Fibroblast of lung (primary cell): Measurements from ENCODE around the gene MAP4K3. TPM values are rescaled to one million over a fixed set of nuclear protein-coding genes. Genes with fewer than 3 reads are reported as not detected.
A peak's percentile ranks its signal among the peaks of the same experiment; 100 is the strongest.

Experiments used
- DNase-seq, 2 donors: peaks; one replicate each; pipeline versions ENCODE4 v3.0.0 to v3.0.0-alpha.2; 2010; ENCODE audit warnings: low read depth in 2 of 2
- H2AFZ ChIP-seq: 2 replicates; pipeline ENCODE4 v1.5.1; 2012; ENCODE audit warnings: low read length, control low read depth, inconsistent platforms
- H3K27ac ChIP-seq: 2 replicates; pipeline ENCODE4 v1.5.1; 2011; ENCODE audit warnings: low read length, control low read depth; ENCODE audit not compliant: insufficient read depth
- H3K27me3 ChIP-seq: 2 replicates; pipeline ENCODE4 v1.5.1; 2011; ENCODE audit warnings: mild to moderate bottlenecking, low read length; ENCODE audit not compliant: control insufficient read depth, insufficient read depth
- H3K36me3 ChIP-seq: 2 replicates; pipeline ENCODE4 v1.5.1; 2011; ENCODE audit warnings: low read length; ENCODE audit not compliant: control insufficient read depth, insufficient read depth
- H3K4me1 ChIP-seq: 2 replicates; pipeline ENCODE4 v1.5.1; 2011; ENCODE audit warnings: low read length; ENCODE audit not compliant: control insufficient read depth, insufficient read depth; ENCODE audit errors: extremely low read depth
- H3K4me2 ChIP-seq: 2 replicates; pipeline ENCODE4 v1.5.1; 2011; ENCODE audit warnings: low read length, control low read depth; ENCODE audit not compliant: insufficient read depth; ENCODE audit errors: extremely low read depth
- H3K4me3 ChIP-seq, 4 experiments: fragments of 200-600 bp in 1 of 4; sonication (generic) in 1 of 4; replicated peaks in 1 of 4; 2 replicates each; pipeline ENCODE4 v1.5.1; 2011 to 2016; ENCODE audit warnings: low read length in 4 of 4, low read depth in 3 of 4, mild to moderate bottlenecking in 3 of 4, control low read depth in 2 of 4, inconsistent platforms in 1 of 4, mixed read lengths in 1 of 4; ENCODE audit not compliant: insufficient read depth in 1 of 4; ENCODE audit errors: control extremely low read depth in 1 of 4
- H3K79me2 ChIP-seq: 2 replicates; pipeline ENCODE4 v1.5.1; 2012; ENCODE audit warnings: mild to moderate bottlenecking, low read length, inconsistent platforms; ENCODE audit not compliant: control insufficient read depth, insufficient read depth
- H3K9ac ChIP-seq: 2 replicates; pipeline ENCODE4 v1.5.1; 2011; ENCODE audit warnings: mild to moderate bottlenecking, low read length, control low read depth; ENCODE audit not compliant: insufficient read depth
- H3K9me3 ChIP-seq: 2 replicates; pipeline ENCODE4 v1.5.1; 2012; ENCODE audit warnings: low read depth, low read length; ENCODE audit not compliant: control insufficient read depth, insufficient read depth
- H4K20me1 ChIP-seq: 2 replicates; pipeline ENCODE4 v1.5.1; 2011; ENCODE audit warnings: low read length; ENCODE audit not compliant: control insufficient read depth, insufficient read depth; ENCODE audit errors: extremely low read depth
- EZH2 ChIP-seq: IDR thresholded peaks from 2 replicates; pipeline ENCODE4 v1.5.1; 2012; ENCODE audit warnings: low read length, control low read depth, mild to moderate bottlenecking; ENCODE audit errors: missing control alignments
- polyA plus RNA-seq, 2 donors: library from polyadenylated mRNA; depleted of rRNA in 1 of 2; stranded (reverse) in 1 of 2; unstranded in 1 of 2; fragments of >200 nt; gene quantifications; 2 replicates each; pipeline ENCODE4 v1.2.1, GENCODE V29; 2011 to 2012; ENCODE audit warnings: missing spikeins in 1 of 2
- total RNA-seq: library from RNA; depleted of rRNA; stranded (reverse); fragments of >200 nt; gene quantifications from 2 replicates; pipeline ENCODE4 v1.2.1, GENCODE V29; 2014
- TF ChIP-seq, protein P1 (sequence below), 2 donors: IDR thresholded peaks in 1 of 2; conservative IDR thresholded peaks in 1 of 2; 1 replicate in 1 of 2; 2 replicates in 1 of 2; pipeline ENCODE4 v1.5.1; 2011 to 2012; ENCODE audit warnings: low read length in 2 of 2, control low read depth in 1 of 2, inconsistent platforms in 1 of 2, low read depth in 1 of 2, mild to moderate bottlenecking in 1 of 2

The MAP4K3 gene
- total and polyA plus RNA-seq, 2 donors (not counting 1 experiment from before 2014, with no cell fraction given): 40.8 to 75.7 TPM

DNA sequence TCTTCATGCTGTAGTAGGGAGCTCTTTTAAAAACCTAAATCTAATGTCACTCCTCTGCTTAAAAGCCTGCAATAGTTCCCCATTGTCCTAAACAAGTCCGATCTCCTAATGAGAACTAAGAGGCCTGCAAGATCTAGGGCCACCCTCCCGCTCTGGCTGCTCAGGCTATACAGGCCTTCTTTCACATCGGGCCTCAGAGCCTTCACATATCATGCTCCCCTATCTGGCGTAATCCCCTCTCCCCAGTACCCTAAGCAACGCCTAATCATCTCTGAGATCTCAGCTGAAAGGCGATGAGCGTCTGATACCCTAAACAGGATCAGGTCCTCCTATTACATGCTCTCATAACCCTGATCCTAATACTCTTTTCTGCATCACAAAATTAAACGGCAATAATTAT is 1.9 kb downstream of the MAP4K3 start:
- Histone ChIP-seq H3K9ac (peak overlapping the region; percentile 56), H3K4me1 (peaks cover 22% of the 10 kb centered on the region), H3K4me3 (peak overlapping the region; percentile 46 to 90 (median 81)), H3K79me2 (peaks cover 80% of the 10 kb centered on the region), H3K27ac (peak overlapping the region; percentile 85), H3K27me3 (no peaks in the 10 kb centered on the region), H3K36me3 (no peaks in the 10 kb centered on the region), H4K20me1 (peaks cover 2% of the 10 kb centered on the region), H2AFZ (no peak overlapping the region), H3K4me2 (peak overlapping the region; percentile 90), H3K9me3 (no peaks in the 10 kb centered on the region)
- DNase-seq: peak; percentile 32 to 39
- no peak for TF ChIP-seq EZH2

DNA sequence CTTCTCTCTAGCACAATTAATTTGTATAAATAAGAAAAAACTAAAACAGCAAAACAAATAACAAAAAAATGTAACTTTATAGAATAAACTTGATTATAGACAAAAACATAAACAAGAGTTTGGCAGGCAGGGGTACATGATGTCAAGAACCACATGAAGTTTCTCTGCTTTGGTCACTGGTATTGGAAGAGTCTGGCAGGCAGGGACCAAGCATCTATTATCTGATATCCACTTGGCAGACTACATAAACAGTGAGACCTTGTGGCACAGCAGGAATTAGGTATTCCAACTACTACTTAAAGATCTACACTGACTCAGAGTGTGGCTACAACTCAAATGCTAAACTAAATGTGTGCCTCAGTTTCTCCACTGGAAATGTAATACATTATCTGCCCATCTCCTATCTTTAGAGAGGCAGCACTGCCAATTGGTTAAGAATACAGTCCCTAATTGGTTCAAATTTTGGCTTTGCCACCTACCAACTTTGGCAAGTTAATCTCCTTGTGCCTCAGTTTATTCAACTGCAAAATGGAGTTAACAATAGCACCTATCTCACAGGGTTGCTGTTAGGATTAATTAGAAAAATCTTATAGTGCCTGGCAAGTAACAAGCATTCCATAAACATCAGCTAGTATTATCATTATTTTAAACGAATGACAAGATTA is 2.7 kb downstream of the MAP4K3 start:
- H3K36me3 ChIP-seq: no peaks in the 10 kb centered on the region
- H3K27ac ChIP-seq: no peak overlapping the region
- peak overlapping the region; percentile 46 to 90 (median 81) for H3K4me3 ChIP-seq
- H3K9me3 ChIP-seq: no peaks in the 10 kb centered on the region
- H3K79me2 ChIP-seq: peaks cover 88% of the 10 kb centered on the region
- TF ChIP-seq, protein P1, sequence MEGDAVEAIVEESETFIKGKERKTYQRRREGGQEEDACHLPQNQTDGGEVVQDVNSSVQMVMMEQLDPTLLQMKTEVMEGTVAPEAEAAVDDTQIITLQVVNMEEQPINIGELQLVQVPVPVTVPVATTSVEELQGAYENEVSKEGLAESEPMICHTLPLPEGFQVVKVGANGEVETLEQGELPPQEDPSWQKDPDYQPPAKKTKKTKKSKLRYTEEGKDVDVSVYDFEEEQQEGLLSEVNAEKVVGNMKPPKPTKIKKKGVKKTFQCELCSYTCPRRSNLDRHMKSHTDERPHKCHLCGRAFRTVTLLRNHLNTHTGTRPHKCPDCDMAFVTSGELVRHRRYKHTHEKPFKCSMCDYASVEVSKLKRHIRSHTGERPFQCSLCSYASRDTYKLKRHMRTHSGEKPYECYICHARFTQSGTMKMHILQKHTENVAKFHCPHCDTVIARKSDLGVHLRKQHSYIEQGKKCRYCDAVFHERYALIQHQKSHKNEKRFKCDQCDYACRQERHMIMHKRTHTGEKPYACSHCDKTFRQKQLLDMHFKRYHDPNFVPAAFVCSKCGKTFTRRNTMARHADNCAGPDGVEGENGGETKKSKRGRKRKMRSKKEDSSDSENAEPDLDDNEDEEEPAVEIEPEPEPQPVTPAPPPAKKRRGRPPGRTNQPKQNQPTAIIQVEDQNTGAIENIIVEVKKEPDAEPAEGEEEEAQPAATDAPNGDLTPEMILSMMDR (conservative IDR thresholded peaks at IDR 0.05 in 1 of 2, IDR thresholded peaks at IDR 0.05 in 1 of 2; ENCODE audit: low read depth in 1 of 2, low read length in 2 of 2): no peak
- no peak for TF ChIP-seq EZH2
- H2AFZ ChIP-seq: no peak overlapping the region
- H4K20me1 ChIP-seq: peaks cover 2% of the 10 kb centered on the region
- peak; percentile 22 to 44 for DNase-seq
- H3K4me2 ChIP-seq: peak overlapping the region; percentile 90
- H3K9ac ChIP-seq: no peak overlapping the region
- no peaks in the 10 kb centered on the region for H3K27me3 ChIP-seq
- H3K4me1 ChIP-seq: peaks cover 19% of the 10 kb centered on the region

DNA sequence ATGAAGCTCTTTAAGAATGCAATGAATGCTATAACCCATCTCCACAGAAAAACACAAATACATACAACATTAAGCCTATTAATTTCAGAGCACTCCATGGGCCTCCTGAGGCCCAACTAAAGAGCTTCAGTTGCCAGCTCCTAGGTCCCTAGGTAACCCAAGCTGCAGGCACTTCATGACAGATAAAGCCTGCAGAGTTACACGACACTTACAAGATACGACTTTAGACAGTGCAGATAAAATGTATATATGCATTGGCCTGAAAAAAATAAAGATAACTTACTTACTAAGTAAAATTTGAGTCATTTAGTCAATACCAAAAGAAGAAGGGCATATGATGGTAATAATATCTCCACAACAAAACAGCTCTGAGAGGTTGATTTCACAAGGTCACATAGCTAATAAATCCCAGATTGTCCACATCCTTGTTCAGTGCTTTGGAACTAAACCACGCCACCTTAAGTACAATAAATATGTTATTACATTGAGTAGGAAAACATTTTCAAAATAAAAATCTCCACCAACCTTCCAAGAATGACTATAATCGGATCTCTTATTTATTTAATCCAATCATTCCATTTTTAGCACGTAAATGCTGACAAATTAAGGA is 3.4 kb downstream of the MAP4K3 start:
- peak in 1 of 2 donors; percentile 25 for DNase-seq

More for the DNA sequence above, 3.4 kb downstream of the MAP4K3 start:
- Histone ChIP-seq H3K36me3 (no peaks in the 10 kb centered on the region), H3K27ac (no peak overlapping the region), H3K9me3 (no peaks in the 10 kb centered on the region), H3K4me2 (peak overlapping the region; percentile 90), H3K27me3 (no peaks in the 10 kb centered on the region), H3K4me1 (peaks cover 13% of the 10 kb centered on the region), H3K79me2 (peaks cover 94% of the 10 kb centered on the region), H3K9ac (no peak overlapping the region), H3K4me3 (peak overlapping the region; percentile 9 to 90 (median 67)), H4K20me1 (peaks cover 2% of the 10 kb centered on the region), H2AFZ (no peak overlapping the region)
- TF ChIP-seq, protein P1 (conservative IDR thresholded peaks at IDR 0.05 in 1 of 2, IDR thresholded peaks at IDR 0.05 in 1 of 2; ENCODE audit: low read depth in 1 of 2, low read length in 2 of 2): no peak
- no peak for TF ChIP-seq EZH2
